Gastroesophageal sphincter (tissue), 3 donors: ENCODE results near the gene HELB.

Source experiments
- EP300 ChIP-seq: sonication (generic); formaldehyde crosslinking; IDR thresholded peaks from one replicate; pipeline ENCODE4 v1.6.1; 2017; ENCODE audit warnings: antibody characterized with exemption, mild to moderate bottlenecking
- POLR2A ChIP-seq, 2 donors: fragments of 450-650 bp; IDR thresholded peaks; one replicate each; pipeline ENCODE4 v1.6.1; 2017; ENCODE audit warnings: antibody characterized with exemption in 2 of 2, mild to moderate bottlenecking in 2 of 2, moderate library complexity in 1 of 2
- POLR2AphosphoS5 ChIP-seq: sonication (generic); formaldehyde crosslinking; IDR thresholded peaks from one replicate; pipeline ENCODE4 v1.6.1; 2017; ENCODE audit warnings: antibody characterized with exemption
- TF ChIP-seq, protein P1 (sequence below), 4 experiments: fragments of 200-600 bp in 2 of 4; fragments of 450-650 bp in 2 of 4; sonication (generic) in 1 of 4; IDR thresholded peaks; one replicate each; pipeline ENCODE4 v1.5.1; 2017 to 2019; ENCODE audit warnings: antibody characterized with exemption in 4 of 4, mild to moderate bottlenecking in 2 of 4, moderate library complexity in 2 of 4

GRCh38 chr12:66365718-66366490 lies 63.6 kb downstream of the HELB start:
- TF ChIP-seq, protein P1, sequence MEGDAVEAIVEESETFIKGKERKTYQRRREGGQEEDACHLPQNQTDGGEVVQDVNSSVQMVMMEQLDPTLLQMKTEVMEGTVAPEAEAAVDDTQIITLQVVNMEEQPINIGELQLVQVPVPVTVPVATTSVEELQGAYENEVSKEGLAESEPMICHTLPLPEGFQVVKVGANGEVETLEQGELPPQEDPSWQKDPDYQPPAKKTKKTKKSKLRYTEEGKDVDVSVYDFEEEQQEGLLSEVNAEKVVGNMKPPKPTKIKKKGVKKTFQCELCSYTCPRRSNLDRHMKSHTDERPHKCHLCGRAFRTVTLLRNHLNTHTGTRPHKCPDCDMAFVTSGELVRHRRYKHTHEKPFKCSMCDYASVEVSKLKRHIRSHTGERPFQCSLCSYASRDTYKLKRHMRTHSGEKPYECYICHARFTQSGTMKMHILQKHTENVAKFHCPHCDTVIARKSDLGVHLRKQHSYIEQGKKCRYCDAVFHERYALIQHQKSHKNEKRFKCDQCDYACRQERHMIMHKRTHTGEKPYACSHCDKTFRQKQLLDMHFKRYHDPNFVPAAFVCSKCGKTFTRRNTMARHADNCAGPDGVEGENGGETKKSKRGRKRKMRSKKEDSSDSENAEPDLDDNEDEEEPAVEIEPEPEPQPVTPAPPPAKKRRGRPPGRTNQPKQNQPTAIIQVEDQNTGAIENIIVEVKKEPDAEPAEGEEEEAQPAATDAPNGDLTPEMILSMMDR (IDR thresholded peaks at IDR 0.05) = no peak
- TF ChIP-seq POLR2AphosphoS5 (no peak), POLR2A (IDR thresholded peaks at IDR 0.05) (no peak), EP300 (no peak)
